HL-60/S4 treated with phorbol 12-myristate 13-acetate at 8.2 ng/mL for 4 days and 3 days (cell line): ENCODE data around the gene PPP1R2.
"Not testable (repeated sequence)": the region's sequence is repeated elsewhere in the genome, so short reads cannot be mapped to it uniquely, and the experiment has no call there.

Source experiments
- in situ Hi-C: fragments of 300-500 bp; cut with MboI; formaldehyde crosslinking; loops from 2 replicates; pipeline ENCODE4 v1.15.0; 2022; ENCODE audit warnings: low sequenced_read_pairs

The PPP1R2 gene

DNA sequence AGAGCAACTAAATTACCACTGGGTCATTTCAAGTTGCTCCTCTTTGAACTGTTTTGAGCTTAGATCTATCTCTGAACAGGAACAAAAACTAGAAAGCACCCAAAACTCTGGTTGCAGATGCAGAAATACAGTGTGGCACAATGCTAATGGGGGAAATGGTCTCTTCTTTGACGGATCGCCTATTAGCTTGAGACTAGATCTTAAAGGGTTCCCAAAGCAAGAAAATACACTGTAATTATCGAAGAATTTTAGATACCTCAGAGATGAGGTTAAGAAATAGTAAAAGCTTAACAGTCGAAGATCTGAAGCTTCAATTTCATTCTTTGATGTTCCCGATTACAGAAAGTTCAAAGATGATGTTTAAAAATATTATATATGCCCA, 818 bp downstream of the PPP1R2 start:
- in situ Hi-C loops = loop anchor here (25.0 kb wide), 1 partner anchor 255 kb away; no protein-coding TSS in a partner anchor

- in situ Hi-C loops = loop anchor here (25.0 kb wide), 1 partner anchor 253 kb away; no protein-coding TSS in a partner anchor
Measured at GRCh38 chr3:195540511-195540910, 2.6 kb downstream of the PPP1R2 start.

DNA sequence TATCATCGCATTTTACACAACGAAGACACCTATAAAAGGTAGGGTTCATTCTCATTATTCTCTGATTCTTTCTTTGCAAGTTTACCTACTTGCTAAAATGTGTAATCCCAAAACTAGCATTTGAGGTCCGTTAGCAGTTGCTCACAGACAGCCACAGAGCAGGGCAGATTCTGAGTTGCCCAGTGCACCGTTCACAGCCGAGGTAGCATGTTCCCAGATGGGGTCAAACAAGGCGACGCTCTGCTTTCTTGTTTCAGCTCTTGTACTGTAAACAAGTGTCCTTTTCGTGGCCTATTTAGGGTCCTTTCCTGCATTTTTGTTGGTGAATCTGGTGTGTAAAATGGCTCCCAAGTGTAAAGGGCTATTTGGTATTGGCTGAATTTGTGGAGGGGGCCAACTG, 3.1 kb downstream of the PPP1R2 start:
- in situ Hi-C loops = loop anchor here (25.0 kb wide), 1 partner anchor 253 kb away; no protein-coding TSS in a partner anchor

DNA sequence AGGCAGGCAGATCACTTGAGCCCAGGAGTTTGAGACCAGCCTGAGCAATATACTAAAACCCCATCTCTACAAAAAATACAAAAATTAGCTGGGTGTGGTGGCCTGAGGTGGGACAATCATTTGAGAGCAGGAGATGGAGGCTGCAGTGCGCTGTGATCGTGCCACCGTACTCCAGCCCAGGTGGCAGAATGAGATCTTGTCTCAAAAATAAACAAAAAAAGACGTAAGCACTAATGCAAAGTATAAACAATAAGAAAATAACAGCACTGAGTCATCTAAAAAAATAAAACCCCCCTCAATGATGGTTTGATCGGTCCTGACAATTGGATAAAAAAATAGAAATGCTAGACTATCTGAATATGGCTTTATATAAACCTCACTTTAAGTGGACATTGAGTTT, 3.6 kb downstream of the PPP1R2 start:
- in situ Hi-C loops = loop anchor here (25.0 kb wide), 1 partner anchor 252 kb away; no protein-coding TSS in a partner anchor

DNA sequence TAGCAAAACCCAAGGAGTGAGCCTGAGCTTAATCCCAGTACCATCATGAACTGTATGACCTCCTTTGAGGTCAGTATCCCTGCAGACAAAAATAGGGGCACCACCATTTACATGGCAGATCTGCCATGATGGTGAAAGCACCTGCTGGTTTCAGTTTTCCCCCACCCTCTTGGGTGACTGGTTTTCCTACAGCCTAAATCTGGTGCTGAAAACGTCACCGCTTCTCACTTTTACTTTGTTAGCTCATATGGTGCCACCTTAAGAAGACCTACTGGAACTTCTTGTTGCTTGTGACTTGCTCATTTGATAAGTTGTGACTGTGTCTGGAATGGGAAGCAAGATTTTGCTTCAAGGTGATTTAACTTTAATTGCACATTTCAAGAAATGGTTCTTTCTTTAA, 5.1 kb downstream of the PPP1R2 start:
- in situ Hi-C loops = loop anchor here (25.0 kb wide), 1 partner anchor 251 kb away; no protein-coding TSS in a partner anchor

DNA sequence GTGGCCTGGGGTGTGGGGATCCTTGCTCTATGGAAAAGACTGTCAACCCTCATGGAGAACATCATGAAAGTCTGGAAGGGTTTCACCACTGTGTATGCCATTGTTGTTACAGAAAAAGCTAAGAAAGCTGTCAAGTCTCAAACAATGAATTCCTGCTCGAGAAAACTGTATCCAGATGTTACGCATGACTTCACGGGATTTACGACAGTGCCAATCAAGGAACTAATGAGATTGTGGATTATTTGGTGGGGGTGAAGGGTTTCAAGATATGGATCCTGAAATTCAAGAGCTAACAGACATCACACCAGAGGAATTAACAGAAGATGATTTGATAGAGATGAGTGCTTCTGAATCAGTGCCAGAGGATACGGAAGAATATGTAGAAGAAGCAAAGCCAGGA, 7.8 kb downstream of the PPP1R2 start:
- in situ Hi-C loops = loop anchor here (25.0 kb wide), 1 partner anchor 248 kb away; no protein-coding TSS in a partner anchor

DNA sequence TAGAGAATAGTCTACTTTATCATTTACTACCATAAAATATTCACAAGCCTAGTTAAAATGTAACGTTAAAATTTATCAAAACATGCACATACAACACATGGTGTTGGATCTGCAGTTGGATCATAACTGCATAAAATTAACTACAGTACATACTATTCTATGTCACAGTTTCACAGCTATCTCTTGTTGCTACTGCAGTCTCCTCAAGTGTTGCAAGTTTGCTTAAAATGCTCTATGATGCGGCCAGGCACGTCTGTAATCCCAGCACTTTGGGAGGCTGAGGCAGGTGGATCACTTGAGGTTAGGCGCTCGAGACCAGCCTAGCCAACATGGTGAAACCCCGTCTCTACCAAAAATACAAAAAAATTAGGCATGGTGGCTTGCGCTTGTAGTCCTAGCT, 10.3 kb downstream of the PPP1R2 start:
- in situ Hi-C loops = loop anchor here (25.0 kb wide), 1 partner anchor 246 kb away; no protein-coding TSS in a partner anchor

DNA sequence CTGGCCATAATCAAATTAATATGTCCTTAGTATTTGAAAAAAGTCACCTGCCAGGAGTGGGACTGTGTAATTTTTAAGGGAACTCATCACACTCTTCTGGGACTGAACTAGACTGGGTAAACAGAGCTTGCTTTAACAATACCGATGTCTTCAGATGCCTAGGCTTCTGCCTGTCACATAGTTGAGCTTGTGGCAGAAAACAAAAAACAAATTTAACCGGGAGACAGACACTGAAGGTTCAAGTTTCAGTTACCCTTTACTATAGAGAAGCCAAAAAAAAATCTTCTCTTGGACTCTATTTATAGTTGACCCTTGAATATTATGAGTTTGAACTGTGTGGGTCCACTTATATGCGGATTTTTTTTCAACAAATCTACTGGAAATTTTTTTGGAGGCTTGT, 10.8 kb downstream of the PPP1R2 start:
- in situ Hi-C loops = loop anchor here (25.0 kb wide), 1 partner anchor 245 kb away; no protein-coding TSS in a partner anchor

DNA sequence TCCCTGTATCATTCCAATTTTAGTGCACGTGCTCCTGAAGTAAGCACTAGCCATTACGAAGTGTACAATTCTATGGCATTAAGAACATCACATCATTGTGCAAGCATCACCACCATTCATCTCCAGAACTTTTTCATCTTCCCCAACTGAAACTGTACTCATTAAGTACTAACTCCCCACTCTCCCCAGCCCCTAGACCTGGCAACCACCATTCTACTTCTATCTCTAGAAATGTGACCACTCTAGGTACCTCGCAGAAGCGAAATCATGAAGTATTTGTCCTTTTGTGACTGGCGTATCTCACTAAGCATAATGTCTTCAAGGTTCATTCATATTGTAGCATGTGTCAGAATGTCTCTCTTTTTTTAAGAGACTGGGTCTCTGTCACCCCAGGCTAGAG, 11.4 kb downstream of the PPP1R2 start:
- in situ Hi-C loops = loop anchor here (25.0 kb wide), 1 partner anchor 244 kb away; no protein-coding TSS in a partner anchor

DNA sequence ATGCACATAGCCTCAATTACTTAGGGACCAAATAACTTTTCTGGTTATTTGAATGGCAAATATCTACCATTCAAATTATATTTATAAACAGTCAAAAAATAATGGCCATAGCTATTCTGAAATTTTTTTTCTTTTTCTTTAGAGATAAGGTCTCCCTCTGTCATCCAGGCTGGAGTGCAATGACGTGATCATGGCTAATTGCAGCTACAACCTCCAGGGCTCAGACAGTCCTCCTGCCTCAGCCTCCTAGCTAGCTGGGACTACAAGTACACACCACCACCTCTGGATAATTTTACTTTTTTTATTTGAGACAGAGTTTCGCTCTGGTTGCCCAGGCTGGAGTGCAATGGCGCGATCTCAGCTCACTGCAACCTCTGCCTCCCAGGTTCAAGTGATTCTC, 16.6 kb downstream of the PPP1R2 start:
- in situ Hi-C loops = loop anchor here (25.0 kb wide), 1 partner anchor 239 kb away; no protein-coding TSS in a partner anchor

DNA sequence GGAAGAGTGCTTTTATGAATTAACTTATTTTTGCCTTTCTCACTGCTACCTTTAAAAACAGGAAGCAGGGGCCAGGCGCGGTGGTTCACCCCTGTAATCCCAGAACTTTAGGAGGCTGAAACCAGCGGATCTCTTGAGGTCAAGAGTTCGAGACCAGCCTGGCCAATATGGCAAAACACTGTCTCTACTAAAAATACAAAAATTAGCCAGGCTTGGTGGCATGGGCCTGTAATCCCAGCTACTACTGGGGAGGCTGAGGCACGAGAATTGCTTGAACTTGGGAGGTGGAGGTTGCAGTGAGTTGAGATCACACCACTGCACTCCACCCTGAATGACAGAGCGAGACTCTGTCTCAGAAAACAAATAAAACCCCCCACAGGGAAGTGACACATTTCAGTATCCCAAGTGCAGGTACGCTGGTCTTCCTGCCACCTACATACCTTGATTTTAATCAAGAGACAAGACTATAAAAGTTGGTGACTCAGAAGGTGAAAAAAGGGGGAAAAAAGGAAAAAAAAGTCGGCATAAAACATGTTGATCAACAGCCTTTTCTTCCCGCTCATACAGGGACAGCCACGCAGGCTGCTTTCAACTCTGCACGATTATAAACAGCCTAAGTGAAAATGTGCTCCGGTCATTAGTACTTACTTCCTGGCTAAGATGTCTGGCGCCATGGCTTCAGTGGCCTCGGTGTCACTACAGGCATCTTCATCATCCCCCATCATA, 18.8 kb downstream of the PPP1R2 start:
- in situ Hi-C loops = no loop called here

DNA sequence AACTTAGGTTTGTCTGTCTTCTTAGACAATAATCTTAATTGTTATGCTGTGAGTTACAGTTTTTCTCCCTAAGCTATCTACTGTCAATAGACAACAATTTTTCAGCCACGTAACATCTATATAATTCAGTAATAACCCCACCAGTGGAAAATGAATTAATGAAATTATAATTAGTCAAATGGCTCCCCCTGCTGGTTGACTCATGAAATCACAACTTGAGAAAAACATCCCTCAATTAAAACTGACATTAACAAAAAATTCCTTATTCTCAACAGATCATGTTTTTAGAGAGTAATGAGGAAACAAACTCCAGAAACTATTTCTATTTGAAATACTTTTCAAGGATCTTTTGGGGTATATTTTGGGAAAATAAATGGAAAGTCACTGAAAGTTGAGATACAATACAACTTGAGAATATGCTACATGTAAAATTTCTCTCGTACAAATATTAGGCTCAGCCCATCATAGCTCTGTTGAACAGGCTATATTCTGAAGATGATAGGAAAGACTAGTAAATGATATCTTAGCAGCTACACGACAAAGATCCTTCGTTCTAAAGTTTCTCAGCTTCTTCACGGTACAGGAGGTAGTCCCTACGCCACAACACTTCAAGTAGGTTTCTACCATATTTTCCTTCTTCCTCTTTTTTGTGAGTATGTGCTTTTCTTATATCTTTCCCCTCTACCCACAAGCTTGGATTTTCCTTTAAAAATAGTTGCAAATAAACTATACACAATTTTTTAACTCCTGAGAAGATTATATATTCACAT, 20.7 kb downstream of the PPP1R2 start:
- in situ Hi-C loops = no loop called here

DNA sequence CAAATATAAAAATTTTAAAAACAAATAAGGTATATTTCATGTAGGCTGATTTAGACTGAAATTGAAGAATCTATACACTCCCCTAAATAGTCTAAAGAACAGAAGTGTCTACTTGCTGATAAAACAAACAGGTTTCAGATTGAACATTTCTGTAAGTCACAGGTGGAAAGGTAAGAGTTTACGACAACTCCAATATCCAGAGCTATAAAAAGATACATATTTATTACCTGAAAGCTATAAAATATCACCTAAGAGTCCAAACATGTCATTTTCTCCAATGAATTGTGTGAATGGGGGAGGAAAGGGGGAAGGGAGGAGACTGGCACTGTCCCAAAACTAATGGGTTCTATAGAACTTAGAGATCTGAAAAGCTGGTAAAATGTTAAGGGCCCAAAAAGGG, 26.1 kb downstream of the PPP1R2 start:
- in situ Hi-C loops = no loop called here

- in situ Hi-C loops = not testable (repeated sequence)
Measured at GRCh38 chr3:195514610-195515235, 28.4 kb downstream of the PPP1R2 start.

DNA sequence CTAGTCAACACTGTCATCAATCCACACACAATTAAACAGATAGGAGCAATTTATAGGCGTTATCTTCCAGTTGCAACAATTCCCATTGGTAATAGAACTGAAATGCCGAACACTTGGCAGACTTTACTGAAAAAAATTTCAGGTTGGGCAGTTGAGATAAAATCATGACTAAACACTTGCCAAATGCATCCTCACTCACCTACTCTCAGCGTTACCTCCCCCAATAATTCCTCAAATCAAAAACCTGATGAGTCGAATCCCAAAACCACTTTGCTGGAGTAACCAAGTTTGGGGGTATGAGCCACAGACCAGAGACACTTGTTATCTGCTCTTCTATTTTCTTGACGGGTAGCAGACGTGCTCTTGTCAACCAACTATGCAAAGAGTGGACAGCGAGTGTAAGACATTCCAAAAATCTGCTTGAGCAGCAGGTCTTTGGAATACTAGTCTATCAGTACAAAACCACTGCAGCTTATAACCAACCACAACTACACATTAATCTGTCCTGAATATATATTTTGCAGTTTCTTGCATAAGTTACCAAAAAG, 30.3 kb downstream of the PPP1R2 start:
- in situ Hi-C loops = no loop called here

- in situ Hi-C loops = no loop called here
Measured at GRCh38 chr3:195511136-195511535, 32.0 kb downstream of the PPP1R2 start.

DNA sequence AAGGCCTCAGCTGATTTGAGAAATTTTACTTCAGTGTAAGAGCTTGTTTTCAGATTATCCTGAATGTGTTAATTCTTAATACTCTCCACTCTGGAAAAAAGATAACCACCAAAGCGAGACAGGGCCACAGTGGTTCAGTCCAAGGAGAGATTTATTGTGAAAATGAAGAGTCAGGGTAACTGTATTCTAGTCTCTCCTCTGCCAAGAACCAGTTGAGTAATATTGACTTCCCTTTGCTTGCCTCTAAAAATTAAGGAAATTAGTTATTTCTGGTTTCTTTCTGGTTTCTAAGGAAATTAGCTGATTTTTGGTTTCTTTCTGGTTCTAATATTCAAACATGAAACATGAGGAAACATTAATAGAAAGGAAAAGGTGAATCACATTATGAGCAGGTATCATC, 34.9 kb downstream of the PPP1R2 start:
- in situ Hi-C loops = no loop called here

DNA sequence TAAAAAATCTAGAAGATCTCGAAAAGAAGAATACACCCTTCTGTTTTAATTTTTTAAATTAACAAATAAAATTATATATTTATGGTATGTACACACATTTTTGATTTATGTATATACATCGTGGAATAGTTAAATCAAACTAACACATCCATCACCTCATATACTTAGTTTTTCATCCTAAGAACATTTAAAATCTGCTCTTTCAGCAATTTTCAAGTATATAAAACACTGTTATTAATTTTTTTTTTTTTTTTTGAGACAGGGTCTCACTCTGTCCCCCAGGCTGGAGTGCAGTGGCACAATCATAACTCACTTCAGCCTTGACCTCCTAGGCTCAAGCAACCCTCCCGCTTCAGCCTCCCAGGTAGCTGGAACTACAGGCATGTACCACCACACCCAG, 67.5 kb downstream of the PPP1R2 start:
- in situ Hi-C loops = no loop called here

DNA sequence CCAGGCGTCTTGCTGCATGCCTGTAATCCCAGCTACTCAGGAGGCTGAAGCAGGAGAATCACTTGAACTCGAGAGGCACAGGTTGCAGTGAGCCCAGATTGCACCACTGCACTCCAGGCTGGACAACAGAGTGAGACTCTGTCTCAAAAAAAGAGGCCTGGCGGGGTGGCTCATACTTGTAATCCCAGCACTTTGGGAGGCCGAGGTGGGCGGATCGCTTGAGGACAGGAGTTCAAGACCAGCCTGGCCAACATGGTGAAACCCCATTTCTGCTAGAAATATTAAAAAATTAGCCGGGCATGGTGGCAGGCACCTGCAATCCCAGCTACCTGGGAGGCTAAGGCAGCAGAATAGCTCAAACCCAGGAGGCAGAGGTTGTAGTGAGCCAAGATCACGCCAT, 68.0 kb downstream of the PPP1R2 start:
- in situ Hi-C loops = not testable (repeated sequence)

- in situ Hi-C loops = no loop called here
Measured at GRCh38 chr3:195468841-195469240, 74.3 kb downstream of the PPP1R2 start.

- in situ Hi-C loops = no loop called here
Measured at GRCh38 chr3:195468391-195468776, 74.7 kb downstream of the PPP1R2 start.
